K562 (cell line): ENCODE data around the gene PGAP2. TPM values are rescaled to one million over a fixed set of nuclear protein-coding genes. Genes with fewer than 3 reads are reported as not detected.

Source experiments
- BHLHE40 ChIP-seq: IDR thresholded peaks from 2 replicates; pipeline ENCODE4 v1.6.1; 2011; ENCODE audit warnings: low read length, improper control_type of control experiment
- ESRRB ChIP-seq: fragments of 250-450 bp; sonication (Bioruptor Pico); IDR thresholded peaks from 2 replicates; pipeline ENCODE4 v1.5.0; 2020; ENCODE audit warnings: mild to moderate bottlenecking, moderate library complexity, borderline replicate concordance
- IRF2 ChIP-seq: sonication (generic); formaldehyde crosslinking; IDR thresholded peaks from 2 replicates; pipeline ENCODE4 v1.8.1; 2022; ENCODE audit warnings: mild to moderate bottlenecking, missing genetic modification reagents
- OTX1 ChIP-seq: fragments of 450-650 bp; formaldehyde crosslinking; IDR thresholded peaks from 2 replicates; pipeline ENCODE4 v1.4.0; 2022; ENCODE audit warnings: mild to moderate bottlenecking
- POLR2A ChIP-seq: fragments of 450-650 bp; conservative IDR thresholded peaks from 2 replicates; pipeline ENCODE4 v1.6.1; 2016
- RBM15 ChIP-seq: fragments of 200-400 bp; formaldehyde crosslinking; IDR thresholded peaks from 2 replicates; pipeline ENCODE4 v1.6.1; 2018; ENCODE audit warnings: mild to moderate bottlenecking, low read length, moderate library complexity; ENCODE audit not compliant: insufficient read depth
- RFX5 ChIP-seq: IDR thresholded peaks from 2 replicates; pipeline ENCODE4 v1.6.1; 2011; ENCODE audit warnings: low read depth, mild to moderate bottlenecking, improper control_type of control experiment, low read length
- SMC3 ChIP-seq: conservative IDR thresholded peaks from 2 replicates; pipeline ENCODE4 v1.6.1; 2011; ENCODE audit warnings: low read depth, low read length, improper control_type of control experiment; ENCODE audit not compliant: insufficient read depth
- XRCC3 ChIP-seq: fragments of 450-650 bp; IDR thresholded peaks from 2 replicates; pipeline ENCODE4 v1.6.1; 2017; ENCODE audit warnings: mild to moderate bottlenecking, moderate library complexity
- ZFPM2 ChIP-seq: fragments of 250-450 bp; sonication (Bioruptor Pico); IDR thresholded peaks from 2 replicates; pipeline ENCODE4 v1.5.1; 2022; ENCODE audit warnings: mild to moderate bottlenecking
- ZFX ChIP-seq: sonication (generic); formaldehyde crosslinking; IDR thresholded peaks from 2 replicates; pipeline ENCODE4 v1.8.0; 2022; ENCODE audit warnings: mild to moderate bottlenecking, missing genetic modification reagents, moderate library complexity
- ZNF76 ChIP-seq: fragments of 250-450 bp; sonication (Bioruptor Pico); IDR thresholded peaks from 2 replicates; pipeline ENCODE4 v1.4.0; 2020; ENCODE audit warnings: mild to moderate bottlenecking, moderate library complexity, borderline replicate concordance
- polyA plus RNA-seq, 8 experiments: library from polyadenylated mRNA; depleted of rRNA in 4 of 8; stranded (reverse) in 5 of 8; unstranded in 3 of 8; fragments of >200 nt; fragmentation: Nextera tagmentation in 2 of 8; fragmentation: Illumina TruSeq in 1 of 8; extraction: Ambion mirVana in 2 of 8; extraction: Trizol in 1 of 8; gene quantifications; 2 replicates each; pipeline versions ENCODE4 v1.2.1 to v1.2.3, GENCODE V29; 2011 to 2014; ENCODE audit warnings: inconsistent platforms in 1 of 8, missing spikeins in 1 of 8
- total RNA-seq, 7 experiments: library from RNA; depleted of rRNA in 6 of 7; stranded (reverse); fragments of >200 nt in 6 of 7; fragmentation: Illumina TruSeq in 2 of 7; extraction: Trizol in 2 of 7; gene quantifications; 2 replicates each; pipeline versions ENCODE4 v1.2.1 to v1.2.3, GENCODE V29; 2011 to 2021; ENCODE audit warnings: low replicate concordance in 1 of 7
- TF ChIP-seq, protein P1 (sequence below): fragments of 450-650 bp; conservative IDR thresholded peaks from 2 replicates; pipeline ENCODE4 v1.6.1; 2016; ENCODE audit warnings: missing genetic modification characterization, low read depth, mild to moderate bottlenecking, control low read depth, missing compliant biosample characterization
- TF ChIP-seq, protein P2 (sequence below): sonication (generic); formaldehyde crosslinking; IDR thresholded peaks from 2 replicates; pipeline ENCODE4 v1.8.0; 2022; ENCODE audit warnings: mild to moderate bottlenecking, missing genetic modification reagents
- TF ChIP-seq, protein P3 (sequence below): IDR thresholded peaks from 2 replicates; pipeline ENCODE4 v1.6.1; 2011; ENCODE audit not compliant: insufficient read length; ENCODE audit errors: extremely low read depth
- TF ChIP-seq, protein P4 (sequence below): fragments of 450-650 bp; IDR thresholded peaks from 2 replicates; pipeline ENCODE4 v1.6.1; 2016; ENCODE audit warnings: missing biosample characterization, missing genetic modification characterization
- TF ChIP-seq, protein P5 (sequence below), 2 experiments: fragments of 450-650 bp; formaldehyde crosslinking in 1 of 2; IDR thresholded peaks; 2 replicates each; pipeline versions ENCODE4 v1.4.0 to v1.6.1; 2014 to 2020; ENCODE audit warnings: mild to moderate bottlenecking in 2 of 2, borderline replicate concordance in 1 of 2, low read depth in 1 of 2

The PGAP2 gene
- total and polyA plus RNA-seq, 9 of the 15 experiments (the other 6 are each of a cell fraction or from before 2014, with no cell fraction given): 17.9 to 47.2 (median 33.7) TPM

DNA sequence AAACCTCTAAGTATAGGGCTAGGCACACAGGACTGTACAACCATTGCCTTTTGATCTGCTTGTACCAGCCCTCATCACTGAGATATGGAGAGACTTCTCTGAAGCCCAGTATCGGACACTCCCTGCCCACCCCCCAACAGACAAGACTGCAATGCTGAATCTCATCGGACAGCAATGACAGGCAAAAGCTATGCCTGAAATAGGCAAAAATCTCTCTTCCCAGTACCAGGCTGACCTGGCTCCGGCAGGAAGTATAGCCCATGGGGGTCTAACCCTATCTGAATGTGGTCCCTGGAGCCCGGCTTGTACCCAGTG lies 25.9 kb downstream of the PGAP2 start (continued):
- TF ChIP-seq, protein P1, sequence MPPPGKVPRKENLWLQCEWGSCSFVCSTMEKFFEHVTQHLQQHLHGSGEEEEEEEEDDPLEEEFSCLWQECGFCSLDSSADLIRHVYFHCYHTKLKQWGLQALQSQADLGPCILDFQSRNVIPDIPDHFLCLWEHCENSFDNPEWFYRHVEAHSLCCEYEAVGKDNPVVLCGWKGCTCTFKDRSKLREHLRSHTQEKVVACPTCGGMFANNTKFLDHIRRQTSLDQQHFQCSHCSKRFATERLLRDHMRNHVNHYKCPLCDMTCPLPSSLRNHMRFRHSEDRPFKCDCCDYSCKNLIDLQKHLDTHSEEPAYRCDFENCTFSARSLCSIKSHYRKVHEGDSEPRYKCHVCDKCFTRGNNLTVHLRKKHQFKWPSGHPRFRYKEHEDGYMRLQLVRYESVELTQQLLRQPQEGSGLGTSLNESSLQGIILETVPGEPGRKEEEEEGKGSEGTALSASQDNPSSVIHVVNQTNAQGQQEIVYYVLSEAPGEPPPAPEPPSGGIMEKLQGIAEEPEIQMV: no peak
- TF ChIP-seq, protein P2, sequence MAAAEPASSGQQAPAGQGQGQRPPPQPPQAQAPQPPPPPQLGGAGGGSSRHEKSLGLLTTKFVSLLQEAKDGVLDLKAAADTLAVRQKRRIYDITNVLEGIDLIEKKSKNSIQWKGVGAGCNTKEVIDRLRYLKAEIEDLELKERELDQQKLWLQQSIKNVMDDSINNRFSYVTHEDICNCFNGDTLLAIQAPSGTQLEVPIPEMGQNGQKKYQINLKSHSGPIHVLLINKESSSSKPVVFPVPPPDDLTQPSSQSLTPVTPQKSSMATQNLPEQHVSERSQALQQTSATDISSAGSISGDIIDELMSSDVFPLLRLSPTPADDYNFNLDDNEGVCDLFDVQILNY (CRISPR knock-in tag): 0 out of 2 replicates have a peak, but pooled peaks have one; percentile 42
- TF ChIP-seq ZFX (CRISPR knock-in tag) (0 out of 2 replicates have a peak, but pooled peaks have one; percentile 63), POLR2A (peak; percentile 52; the same call in 1 of the 2 replicates), RBM15 (no peak), ZFPM2 (CRISPR knock-in tag) (no peak), SMC3 (0 out of 2 replicates have a peak, but pooled peaks have one; percentile 13), IRF2 (CRISPR knock-in tag) (no peak), OTX1 (no peak), XRCC3 (no peak), RFX5 (no peak), ESRRB (CRISPR knock-in tag) (no peak), BHLHE40 (no peak), ZNF76 (CRISPR knock-in tag) (no peak)
- TF ChIP-seq, protein P3, sequence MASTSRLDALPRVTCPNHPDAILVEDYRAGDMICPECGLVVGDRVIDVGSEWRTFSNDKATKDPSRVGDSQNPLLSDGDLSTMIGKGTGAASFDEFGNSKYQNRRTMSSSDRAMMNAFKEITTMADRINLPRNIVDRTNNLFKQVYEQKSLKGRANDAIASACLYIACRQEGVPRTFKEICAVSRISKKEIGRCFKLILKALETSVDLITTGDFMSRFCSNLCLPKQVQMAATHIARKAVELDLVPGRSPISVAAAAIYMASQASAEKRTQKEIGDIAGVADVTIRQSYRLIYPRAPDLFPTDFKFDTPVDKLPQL: no peak
- TF ChIP-seq, protein P4, sequence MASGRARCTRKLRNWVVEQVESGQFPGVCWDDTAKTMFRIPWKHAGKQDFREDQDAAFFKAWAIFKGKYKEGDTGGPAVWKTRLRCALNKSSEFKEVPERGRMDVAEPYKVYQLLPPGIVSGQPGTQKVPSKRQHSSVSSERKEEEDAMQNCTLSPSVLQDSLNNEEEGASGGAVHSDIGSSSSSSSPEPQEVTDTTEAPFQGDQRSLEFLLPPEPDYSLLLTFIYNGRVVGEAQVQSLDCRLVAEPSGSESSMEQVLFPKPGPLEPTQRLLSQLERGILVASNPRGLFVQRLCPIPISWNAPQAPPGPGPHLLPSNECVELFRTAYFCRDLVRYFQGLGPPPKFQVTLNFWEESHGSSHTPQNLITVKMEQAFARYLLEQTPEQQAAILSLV (tag): 0 out of 2 replicates have a peak, but pooled peaks have one; percentile 23
- TF ChIP-seq, protein P5, sequence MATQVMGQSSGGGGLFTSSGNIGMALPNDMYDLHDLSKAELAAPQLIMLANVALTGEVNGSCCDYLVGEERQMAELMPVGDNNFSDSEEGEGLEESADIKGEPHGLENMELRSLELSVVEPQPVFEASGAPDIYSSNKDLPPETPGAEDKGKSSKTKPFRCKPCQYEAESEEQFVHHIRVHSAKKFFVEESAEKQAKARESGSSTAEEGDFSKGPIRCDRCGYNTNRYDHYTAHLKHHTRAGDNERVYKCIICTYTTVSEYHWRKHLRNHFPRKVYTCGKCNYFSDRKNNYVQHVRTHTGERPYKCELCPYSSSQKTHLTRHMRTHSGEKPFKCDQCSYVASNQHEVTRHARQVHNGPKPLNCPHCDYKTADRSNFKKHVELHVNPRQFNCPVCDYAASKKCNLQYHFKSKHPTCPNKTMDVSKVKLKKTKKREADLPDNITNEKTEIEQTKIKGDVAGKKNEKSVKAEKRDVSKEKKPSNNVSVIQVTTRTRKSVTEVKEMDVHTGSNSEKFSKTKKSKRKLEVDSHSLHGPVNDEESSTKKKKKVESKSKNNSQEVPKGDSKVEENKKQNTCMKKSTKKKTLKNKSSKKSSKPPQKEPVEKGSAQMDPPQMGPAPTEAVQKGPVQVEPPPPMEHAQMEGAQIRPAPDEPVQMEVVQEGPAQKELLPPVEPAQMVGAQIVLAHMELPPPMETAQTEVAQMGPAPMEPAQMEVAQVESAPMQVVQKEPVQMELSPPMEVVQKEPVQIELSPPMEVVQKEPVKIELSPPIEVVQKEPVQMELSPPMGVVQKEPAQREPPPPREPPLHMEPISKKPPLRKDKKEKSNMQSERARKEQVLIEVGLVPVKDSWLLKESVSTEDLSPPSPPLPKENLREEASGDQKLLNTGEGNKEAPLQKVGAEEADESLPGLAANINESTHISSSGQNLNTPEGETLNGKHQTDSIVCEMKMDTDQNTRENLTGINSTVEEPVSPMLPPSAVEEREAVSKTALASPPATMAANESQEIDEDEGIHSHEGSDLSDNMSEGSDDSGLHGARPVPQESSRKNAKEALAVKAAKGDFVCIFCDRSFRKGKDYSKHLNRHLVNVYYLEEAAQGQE (IDR thresholded peaks at IDR 0.05; ENCODE audit: borderline replicate concordance): no peak; the same call in 1 of the 2 replicates
- TF ChIP-seq, protein P5 (CRISPR knock-in tag; IDR thresholded peaks at IDR 0.05; ENCODE audit: low read depth): 0 out of 2 replicates have a peak, but pooled peaks have one; percentile 24
